SK-N-SH treated with all-trans-retinoic acid at 6 μM for 48 hours (cell line): Measurements from ENCODE around the gene ITPR3.

ENCODE experiments used
- ARNTL ChIP-seq: fragments of 450-650 bp; formaldehyde crosslinking; IDR thresholded peaks from 2 replicates; pipeline ENCODE4 v1.5.0; 2020; ENCODE audit warnings: low read depth, mild to moderate bottlenecking, moderate library complexity, borderline replicate concordance
- GLIS3 ChIP-seq: fragments of 250-450 bp; sonication (Bioruptor Pico); IDR thresholded peaks from 2 replicates; pipeline ENCODE4 v1.5.0; 2020; ENCODE audit warnings: mild to moderate bottlenecking, moderate library complexity
- OSR1 ChIP-seq: fragments of 250-450 bp; sonication (Bioruptor Pico); IDR thresholded peaks from 2 replicates; pipeline ENCODE4 v1.8.0; 2022; ENCODE audit warnings: moderate library complexity, mild to moderate bottlenecking, inconsistent platforms
- PPARA ChIP-seq: fragments of 250-450 bp; sonication (Bioruptor Pico); IDR thresholded peaks from 2 replicates; pipeline ENCODE4 v1.5.0; 2020; ENCODE audit warnings: mild to moderate bottlenecking, borderline replicate concordance
- TCF4 ChIP-seq: fragments of 250-450 bp; sonication (Bioruptor Pico); IDR thresholded peaks from 2 replicates; pipeline ENCODE4 v1.8.0; 2021; ENCODE audit warnings: mild to moderate bottlenecking, moderate library complexity, borderline replicate concordance
- ZFP3 ChIP-seq: fragments of 250-450 bp; sonication (Bioruptor Pico); IDR thresholded peaks from 2 replicates; pipeline ENCODE4 v1.5.0; 2020; ENCODE audit warnings: mild to moderate bottlenecking, moderate library complexity
- ZNF70 ChIP-seq: fragments of 450-650 bp; formaldehyde crosslinking; IDR thresholded peaks from 2 replicates; pipeline ENCODE4 v1.5.0; 2020; ENCODE audit warnings: mild to moderate bottlenecking, moderate library complexity
- TF ChIP-seq, protein P1 (sequence below): fragments of 250-450 bp; sonication (Bioruptor Pico); IDR thresholded peaks from 2 replicates; pipeline ENCODE4 v1.5.1; 2021; ENCODE audit warnings: mild to moderate bottlenecking, moderate library complexity

- no peak for TF ChIP-seq PPARA
- no peak for TF ChIP-seq OSR1 (CRISPR knock-in tag)
- no peak for TF ChIP-seq ZFP3 (CRISPR knock-in tag)
- no peak for TF ChIP-seq TCF4
- no peak for TF ChIP-seq GLIS3 (CRISPR knock-in tag)
- TF ChIP-seq, protein P1, sequence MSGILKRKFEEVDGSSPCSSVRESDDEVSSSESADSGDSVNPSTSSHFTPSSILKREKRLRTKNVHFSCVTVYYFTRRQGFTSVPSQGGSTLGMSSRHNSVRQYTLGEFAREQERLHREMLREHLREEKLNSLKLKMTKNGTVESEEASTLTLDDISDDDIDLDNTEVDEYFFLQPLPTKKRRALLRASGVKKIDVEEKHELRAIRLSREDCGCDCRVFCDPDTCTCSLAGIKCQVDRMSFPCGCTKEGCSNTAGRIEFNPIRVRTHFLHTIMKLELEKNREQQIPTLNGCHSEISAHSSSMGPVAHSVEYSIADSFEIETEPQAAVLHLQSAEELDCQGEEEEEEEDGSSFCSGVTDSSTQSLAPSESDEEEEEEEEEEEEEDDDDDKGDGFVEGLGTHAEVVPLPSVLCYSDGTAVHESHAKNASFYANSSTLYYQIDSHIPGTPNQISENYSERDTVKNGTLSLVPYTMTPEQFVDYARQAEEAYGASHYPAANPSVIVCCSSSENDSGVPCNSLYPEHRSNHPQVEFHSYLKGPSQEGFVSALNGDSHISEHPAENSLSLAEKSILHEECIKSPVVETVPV (CRISPR knock-in tag), result no peak
- TF ChIP-seq ZNF70 (CRISPR knock-in tag), result no peak
- no peak for TF ChIP-seq ARNTL (CRISPR knock-in tag)
These were observed 51.7 kb downstream of the ITPR3 start for GRCh38 chr6:33672808-33673207.
